Pancreas (tissue), 10 donors: ENCODE data around the gene OPA3. TPM values are rescaled to one million over a fixed set of nuclear protein-coding genes. Genes with fewer than 3 reads are reported as not detected.
A peak's percentile ranks its signal among the peaks of the same experiment; 100 is the strongest.

Experiments used
- ATAC-seq, 4 donors: fragments of 200-7000 bp; cut with Tn5 transposase; one replicate each; pipeline versions ENCODE4 v1.8.0 to v1.9.1; 2020; ENCODE audit warnings: mild to moderate bottlenecking in 4 of 4, moderate library complexity in 4 of 4
- DNase-seq, 6 donors: peaks; one replicate each; pipeline ENCODE4 v3.0.0-alpha.2; 2020
- FAIRE-seq: peaks from 2 replicates; lab custom pipeline; 2012; peaks lifted over from hg19 to GRCh38; lab: Jason Lieb, UNC
- H3K27ac ChIP-seq, 4 donors: fragments of 200-600 bp; sonication (generic); 1 replicate in 3 of 4; 2 replicates in 1 of 4; pipeline versions ENCODE4 v1.5.0 to v1.8.0; 2020
- H3K27me3 ChIP-seq, 4 donors: fragments of 200-600 bp; one replicate each; pipeline ENCODE4 v1.8.0; 2021
- H3K36me3 ChIP-seq, 3 donors: fragments of 200-600 bp; sonication (generic) in 1 of 3; one replicate each; pipeline versions ENCODE4 v1.5.0 to v1.8.0; 2020 to 2021
- H3K4me1 ChIP-seq, 3 donors: fragments of 200-600 bp; one replicate each; pipeline ENCODE4 v1.8.0; 2021
- H3K4me3 ChIP-seq, 4 donors: fragments of 200-600 bp; sonication (generic) in 2 of 4; one replicate each; pipeline versions ENCODE4 v1.5.0 to v1.8.0; 2020 to 2021
- H3K9me3 ChIP-seq, 4 donors: fragments of 200-600 bp; one replicate each; pipeline ENCODE4 v1.8.0; 2021
- CTCF ChIP-seq, 4 donors: fragments of 200-600 bp; sonication (generic) in 3 of 4; IDR thresholded peaks; one replicate each; pipeline versions ENCODE4 v1.5.0 to v1.8.0; 2021; ENCODE audit warnings: antibody characterized with exemption in 4 of 4
- WGBS, 2 donors: extraction: QIAGEN DNeasy Blood & Tissue Kit; methylation state at CpG; one replicate each; pipeline ENCODE4 v1.1.7; 2013; 5-methylcytosine and 5-hydroxymethylcytosine counted together
- intact Hi-C, 3 donors: fragments of 100-400 bp; cut with DNase I; formaldehyde crosslinking; loops; one replicate each; pipeline versions ENCODE4 v1.11.1 to v1.14.2; 2022
- polyA plus RNA-seq, 2 donors: library from polyadenylated mRNA; stranded (reverse); fragments of 200-250 nt; gene quantifications; one replicate each; pipeline ENCODE4 v1.2.3, GENCODE V29; 2013
- total RNA-seq, 6 donors: library from RNA; stranded (reverse); fragmentation: NEBNext Ultra II Directional in 4 of 6; extraction: Animal tissue kit (Norgen Biotek cat#: 25700) in 4 of 6; gene quantifications; one replicate each; pipeline versions ENCODE4 v1.2.1 to v1.2.4, GENCODE V29; 2021 to 2023
- donor health status: healthy with polysubstance abuse.
- donor health status: DM: no; HTN: no; CAD: no; lungs with moderate emphysema.
- donor health status: DM: no; HTN: no; CAD: no.
- donor health status: control.
- donor health status: control.
- donor health status: Bipolar disorder and iron deficiency.
- donor health status: DM: yes; HTN: yes; CAD: no.
- donor health status: DM: no; HTN: no; CAD: no.
- donor health status: DM: no; HTN: no; CAD: no.
- donor health status: DM: yes; HTN: yes; CAD: no.

The OPA3 gene
- total and polyA plus RNA-seq, 8 donors = 3.4 to 8.0 (median 4.7) TPM

- TF ChIP-seq CTCF (IDR thresholded peaks at IDR 0.05) = peak; percentile 71 to 85 (median 84)
Measured at GRCh38 chr19:45607071-45608029, 22.7 kb upstream of the OPA3 start.

DNA sequence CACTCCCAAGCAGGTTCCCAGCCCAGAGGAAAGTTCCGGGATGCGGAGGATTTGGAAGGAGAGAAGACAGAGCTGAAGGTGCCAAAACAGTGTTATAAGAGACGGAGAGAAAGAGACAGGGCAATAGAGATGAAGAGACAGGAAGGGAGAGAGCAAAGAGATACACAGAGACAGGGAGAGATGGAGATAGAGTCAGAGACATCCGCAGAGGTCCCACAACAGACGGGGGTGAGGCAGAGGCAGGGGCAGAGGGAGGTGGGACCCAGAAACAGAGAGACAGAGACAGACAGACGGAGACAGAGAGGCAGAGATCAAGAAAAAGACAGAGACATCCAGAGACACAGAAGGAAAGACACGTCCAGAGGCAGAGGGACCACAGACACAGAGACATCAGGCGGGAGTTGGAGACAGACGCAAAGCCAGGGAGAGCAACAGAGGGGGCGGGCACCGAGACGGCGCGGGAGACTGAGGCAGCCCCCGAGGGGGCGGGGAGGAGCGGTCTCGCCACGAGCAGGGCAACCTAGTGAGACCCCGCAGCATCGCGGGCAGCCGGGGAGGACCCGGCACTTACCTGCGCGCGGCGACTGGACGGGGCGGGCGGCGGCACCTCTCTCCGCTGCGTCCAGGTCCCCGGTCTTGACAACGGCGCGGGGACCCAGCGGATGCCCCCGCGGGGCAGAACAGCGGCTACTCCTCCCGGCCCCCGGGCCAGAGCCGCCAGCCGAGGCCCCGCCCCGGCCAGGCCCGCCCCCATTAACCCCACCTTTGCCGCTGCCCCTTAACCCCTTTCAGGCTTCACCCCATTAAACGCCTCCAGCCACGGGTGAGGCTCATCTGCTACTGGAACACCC is 17.1 kb upstream of the OPA3 start, which contains the start of gene GPR4:
GPR4 (minus strand) TSS at position 689 of the 851 bp plus-strand sequence. CDS start 10,346 bp downstream, outside the sequence.
- no peaks in the 10 kb centered on the region for H3K4me1 ChIP-seq
- peaks cover 0 to 4% (median 0%) of the 10 kb centered on the region in 4 donors for H3K27me3 ChIP-seq
- H3K27ac ChIP-seq = no peak within 1 kb of the TSS
- no peaks in the 10 kb centered on the region for H3K9me3 ChIP-seq
- intact Hi-C loops = no loop called here
- no peak for DNase-seq
- H3K36me3 ChIP-seq = no peaks in the 10 kb centered on the region
- WGBS, 2 donors = 5 to 7% methylated on average over 22 to 52 of the region's 52 CpGs
- peak; percentile 27 to 73 (median 50) for ATAC-seq
- no peak for TF ChIP-seq CTCF (IDR thresholded peaks at IDR 0.05)
- H3K4me3 ChIP-seq = peak within 1 kb of the TSS in 2 of 4 donors; percentile 17 to 25
- no peak for FAIRE-seq

More at GRCh38 chr19:45607071-45608029, 22.7 kb upstream of the OPA3 start:
- Histone ChIP-seq H3K9me3 (no peaks in the 10 kb centered on the region), H3K36me3 (peaks cover 0 to 8% (median 0%) of the 10 kb centered on the region in 3 donors), H3K27ac (no peak overlapping the region), H3K4me1 (no peaks in the 10 kb centered on the region), H3K4me3 (peak overlapping the region in 1 of 4 donors; percentile 18), H3K27me3 (no peaks in the 10 kb centered on the region)
- WGBS, 2 donors = 11 to 12% methylated on average over 28 of the region's 28 CpGs
- DNase-seq = peak; percentile 68 to 91 (median 86)
- no peak for FAIRE-seq
- intact Hi-C loops = loop anchor here in 1 of 3 donors (5.0 kb wide), 1 partner anchor 35 kb away; no protein-coding TSS in a partner anchor
- ATAC-seq = peak; percentile 88 to 98 (median 96)

- FAIRE-seq (no peak), ATAC-seq (no peak), DNase-seq (no peak)
- H3K4me3 ChIP-seq = peak overlapping the region in 1 of 4 donors; percentile 25
- H3K4me1 ChIP-seq = no peaks in the 10 kb centered on the region
- no peaks in the 10 kb centered on the region for H3K36me3 ChIP-seq
- no peak for TF ChIP-seq CTCF (IDR thresholded peaks at IDR 0.05)
- WGBS, 2 donors = 29 to 30% methylated on average over 10 of the region's 10 CpGs
- peaks cover 0 to 4% (median 0%) of the 10 kb centered on the region in 4 donors for H3K27me3 ChIP-seq
- no peak overlapping the region for H3K27ac ChIP-seq
- H3K9me3 ChIP-seq = no peaks in the 10 kb centered on the region
- intact Hi-C loops = no loop called here
Measured at GRCh38 chr19:45601115-45601514, 16.5 kb upstream of the OPA3 start.

DNA sequence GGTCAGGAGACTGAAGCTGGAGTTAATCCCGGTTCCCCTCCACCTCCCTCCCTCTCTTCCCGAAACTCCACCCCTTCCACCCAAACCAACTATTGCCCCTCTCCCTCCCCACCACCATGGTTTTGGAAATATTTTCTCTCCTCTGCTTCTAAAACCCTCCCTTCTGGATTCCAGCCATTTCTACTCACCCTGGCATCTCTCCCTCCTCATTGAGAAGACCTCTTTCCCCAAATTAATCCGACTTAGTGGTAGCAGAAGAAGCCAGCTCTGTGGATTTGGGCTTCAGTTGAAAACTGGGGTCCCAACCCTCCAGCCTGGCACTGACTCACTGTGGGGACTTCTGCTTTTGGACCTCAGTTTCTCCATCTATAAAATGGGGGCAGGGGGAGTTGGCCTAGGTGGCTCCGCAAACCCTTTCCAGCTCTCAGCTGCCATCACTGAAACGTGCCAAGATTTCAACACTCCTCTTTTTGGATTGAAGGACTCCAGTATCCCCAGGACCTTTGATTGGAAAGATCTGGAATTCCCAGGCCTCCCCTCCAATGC is 15.8 kb upstream of the OPA3 start:
- TF ChIP-seq CTCF (IDR thresholded peaks at IDR 0.05) = no peak
- H3K4me3 ChIP-seq = peak overlapping the region in 1 of 4 donors; percentile 3
- FAIRE-seq (no peak), DNase-seq (no peak), ATAC-seq (no peak)
- H3K27me3 ChIP-seq = peaks cover 0 to 4% (median 0%) of the 10 kb centered on the region in 4 donors
- intact Hi-C loops = no loop called here
- H3K27ac ChIP-seq = no peak overlapping the region
- H3K4me1 ChIP-seq = no peaks in the 10 kb centered on the region
- H3K9me3 ChIP-seq = no peaks in the 10 kb centered on the region
- WGBS, 2 donors = 64 to 66% methylated on average over 5 of the region's 5 CpGs
- no peaks in the 10 kb centered on the region for H3K36me3 ChIP-seq
